Measurements from ENCODE around the gene TNS1.

TNS1 gene

GRCh38 chr2:217842017-217842416, 160.8 kb downstream of the TNS1 start:
- DNase-seq = peak; percentile 58

GRCh38 chr2:217840522-217840921, 162.3 kb downstream of the TNS1 start:
- no peak for DNase-seq

- DNase-seq = no peak
Observed at GRCh38 chr2:217839750-217840107, 163.1 kb downstream of the TNS1 start.

DNA sequence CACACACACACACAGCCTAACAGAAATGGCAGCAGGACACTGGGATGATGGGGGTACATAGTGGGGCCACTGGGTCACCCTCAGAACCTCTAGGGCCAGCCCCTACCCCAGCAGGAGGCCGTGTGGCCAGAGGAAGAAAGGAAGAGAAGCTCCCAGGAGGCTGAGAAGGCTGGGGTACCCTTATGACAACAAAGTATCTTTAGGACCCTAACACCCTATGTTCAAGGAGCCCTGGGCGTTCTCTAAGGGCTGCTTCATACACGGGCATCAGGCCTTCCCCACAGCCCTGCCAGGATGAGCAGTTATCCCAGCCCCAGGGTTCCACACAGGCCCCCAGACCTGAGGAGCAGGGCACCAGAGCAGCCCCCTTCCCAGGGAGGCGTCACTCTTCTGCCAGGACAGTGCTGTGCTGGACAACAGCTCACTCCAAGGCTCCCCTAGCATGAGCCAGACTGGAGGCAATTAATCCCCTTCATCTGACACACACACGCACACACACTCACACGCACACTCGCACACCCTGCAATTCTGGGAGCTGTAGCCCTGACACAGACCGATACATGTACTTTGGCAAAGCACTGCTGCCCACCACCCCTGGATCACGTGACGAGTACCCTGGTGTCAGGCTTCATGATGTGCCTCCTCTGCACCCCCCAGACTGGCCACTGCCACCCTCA, 163.6 kb downstream of the TNS1 start:
- no peak for DNase-seq

DNA sequence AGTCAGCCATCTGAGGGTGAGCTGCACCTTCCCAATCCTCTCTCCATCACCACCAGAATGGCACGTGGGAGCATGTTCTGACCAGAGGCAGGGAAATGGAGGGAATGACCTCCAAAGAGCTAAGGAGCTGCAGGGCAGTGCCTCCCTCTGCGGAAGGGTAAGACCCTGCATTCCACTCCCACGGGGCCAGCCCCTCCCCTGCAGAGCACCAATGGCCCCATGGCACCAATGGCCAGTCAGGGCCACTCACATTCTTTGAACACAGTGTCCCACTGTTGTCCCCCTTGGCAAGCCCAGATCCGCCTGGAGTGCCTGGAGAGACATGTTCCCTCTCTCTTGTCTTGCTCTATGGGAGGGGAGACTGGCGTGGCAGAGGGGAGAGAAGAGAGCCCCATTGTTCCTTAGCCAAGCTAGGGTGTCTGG, 164.4 kb downstream of the TNS1 start:
- DNase-seq = no peak

- DNase-seq = no peak
Observed at GRCh38 chr2:217837530-217837929, 165.3 kb downstream of the TNS1 start.

DNA sequence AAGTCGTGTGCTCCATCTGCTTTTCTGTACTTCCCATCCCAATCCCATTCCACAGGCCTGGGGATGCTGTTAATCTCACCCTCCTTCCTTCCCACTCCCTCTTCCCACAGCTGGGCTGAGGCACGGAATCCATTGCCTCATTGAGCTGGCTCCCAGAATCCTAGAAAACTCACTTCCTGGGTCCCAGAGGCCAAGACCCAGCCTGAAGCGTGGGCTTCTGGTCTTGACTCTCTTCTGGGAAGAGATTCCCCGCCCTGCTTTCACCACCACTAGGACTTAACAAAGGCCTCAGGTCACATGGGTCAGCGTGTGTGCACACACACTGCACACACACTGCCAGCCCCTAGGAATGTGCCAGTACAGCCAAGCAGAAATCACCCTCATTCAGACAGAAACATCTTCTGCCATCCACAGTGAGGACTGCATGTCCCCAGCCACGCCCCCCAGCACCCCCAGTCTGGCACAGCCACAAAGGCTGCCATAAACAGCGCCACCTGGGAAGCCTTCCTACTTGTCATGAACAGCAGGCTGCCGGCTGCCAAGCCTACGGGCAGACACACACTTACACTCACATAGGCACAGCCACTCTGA, 165.8 kb downstream of the TNS1 start:
- DNase-seq = peak; percentile 83

GRCh38 chr2:217835931-217836891, 166.6 kb downstream of the TNS1 start:
- DNase-seq = no peak

- no peak for DNase-seq
Observed at GRCh38 chr2:217834744-217835513, 167.9 kb downstream of the TNS1 start.

GRCh38 chr2:217834057-217834620, 168.7 kb downstream of the TNS1 start:
- DNase-seq = no peak

GRCh38 chr2:217833439-217833838, 169.4 kb downstream of the TNS1 start:
- no peak for DNase-seq

DNA sequence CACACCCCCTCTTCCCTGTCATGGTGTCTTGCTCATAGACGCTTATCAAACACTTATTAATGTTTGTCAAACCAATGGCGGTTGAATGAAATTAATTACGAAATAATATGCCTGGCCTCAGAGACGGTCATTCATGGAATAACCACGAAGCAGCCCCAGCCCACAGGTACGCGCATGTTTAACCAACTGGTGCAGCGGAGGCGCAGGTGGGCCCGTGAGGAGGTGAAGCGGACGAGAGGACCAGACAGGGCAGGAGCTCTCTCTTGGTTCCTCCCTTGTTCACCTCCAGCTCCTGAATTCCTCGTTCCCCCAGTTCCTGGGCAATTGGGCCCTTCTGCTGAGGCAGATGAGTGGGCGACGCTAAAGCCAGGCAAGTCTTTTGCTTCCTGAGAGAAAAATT, 169.8 kb downstream of the TNS1 start:
- no peak for DNase-seq

DNA sequence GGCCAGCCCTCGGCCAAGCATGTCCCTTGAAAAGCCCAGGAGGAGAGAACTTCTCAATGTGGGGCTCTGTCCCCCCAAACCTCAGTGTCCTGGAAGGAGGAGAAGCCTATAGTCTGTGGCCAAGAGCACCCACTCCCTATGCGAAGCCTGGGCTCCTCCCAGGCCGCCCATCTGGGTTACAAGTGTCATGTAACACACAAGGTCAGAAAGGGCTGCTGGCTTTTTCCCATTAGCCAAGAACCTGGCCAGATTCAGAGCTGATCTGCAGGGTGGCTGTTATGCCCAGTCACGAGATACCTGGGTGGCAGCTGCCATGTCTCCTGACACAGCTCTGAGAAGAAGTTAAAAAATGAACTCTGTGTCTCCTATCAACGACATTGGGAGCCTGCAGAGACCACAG, 170.7 kb downstream of the TNS1 start:
- DNase-seq = no peak

DNA sequence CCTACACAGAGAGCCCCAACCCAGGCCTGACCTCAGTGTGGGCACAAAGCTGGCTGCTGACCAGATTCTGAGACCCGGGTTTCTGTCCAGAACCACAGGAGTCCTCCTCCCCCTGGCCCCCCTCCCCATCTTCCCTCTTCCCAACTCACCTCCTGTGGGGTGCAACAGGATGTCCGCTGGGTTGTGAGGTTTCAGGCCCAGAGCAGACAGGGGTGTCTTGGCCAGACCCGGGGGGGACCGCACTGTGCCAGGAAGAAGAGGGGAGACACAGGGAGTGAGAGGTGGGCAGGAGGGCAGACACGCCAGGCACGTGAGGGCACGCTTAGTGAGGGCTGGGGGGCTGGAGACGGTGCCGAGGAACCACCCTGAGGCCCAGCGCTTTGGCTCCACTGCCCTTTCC, 171.5 kb downstream of the TNS1 start:
- no peak for DNase-seq

GRCh38 chr2:217830807-217831206, 172.0 kb downstream of the TNS1 start:
- DNase-seq = no peak

DNA sequence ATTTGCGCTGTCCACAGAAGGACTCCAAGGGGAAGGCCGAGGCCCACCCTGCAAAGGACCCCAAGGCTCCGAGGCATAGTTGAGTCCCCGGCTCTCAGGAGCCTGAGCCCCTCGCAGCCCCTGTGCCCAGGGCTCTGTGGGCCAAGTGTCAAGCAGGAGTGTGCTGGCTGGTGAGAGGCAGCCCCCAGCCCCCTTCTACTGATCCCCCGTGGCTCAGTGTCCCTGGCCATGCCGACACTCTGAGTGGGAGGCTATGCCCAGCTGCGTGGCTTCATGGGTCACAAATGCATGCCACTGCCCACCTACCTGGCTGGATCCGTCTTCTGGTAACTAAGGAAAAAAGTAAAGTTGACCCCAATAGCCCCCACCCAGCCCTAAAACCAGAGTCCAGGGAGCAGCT, 172.7 kb downstream of the TNS1 start:
- DNase-seq = no peak

DNA sequence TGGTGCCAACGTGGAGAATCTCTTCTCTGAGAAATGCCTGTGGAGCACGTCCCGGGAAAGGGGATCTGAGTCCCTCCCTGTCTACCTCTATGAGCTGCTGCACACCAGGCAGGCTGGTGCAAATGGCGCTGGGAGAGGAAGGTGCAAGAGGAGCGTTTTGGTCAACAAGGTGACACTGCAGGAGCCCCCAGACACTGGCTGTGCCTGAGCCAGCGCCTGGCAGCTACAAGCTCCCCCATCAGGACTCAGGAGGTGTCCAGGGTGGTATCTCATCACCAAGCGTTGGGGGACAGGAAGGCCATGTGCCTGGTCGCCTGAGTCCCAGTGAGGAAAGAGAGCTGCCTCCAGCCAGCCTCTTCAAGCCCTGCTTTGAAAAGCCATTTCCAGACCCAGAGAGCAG, 173.4 kb downstream of the TNS1 start:
- DNase-seq = no peak

DNA sequence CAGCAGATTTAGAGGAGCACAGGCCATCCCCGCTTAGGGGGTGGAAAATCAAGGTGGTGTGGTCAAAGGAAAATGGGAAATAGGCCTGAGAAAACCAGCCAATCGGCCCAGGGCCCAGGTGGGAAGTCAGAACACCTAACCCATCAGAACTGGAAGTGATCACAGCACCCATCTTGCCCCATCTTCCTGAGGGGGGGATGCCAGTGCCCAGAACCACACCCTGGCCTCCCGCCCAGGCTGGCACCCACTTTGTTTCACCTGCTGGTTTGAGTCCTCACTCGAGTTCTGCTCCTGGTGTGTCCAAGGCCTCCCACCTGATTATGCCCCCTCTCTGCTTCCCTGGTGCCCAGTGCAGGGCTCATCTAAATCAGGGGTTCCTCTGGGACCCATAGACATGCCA, 174.5 kb downstream of the TNS1 start:
- no peak for DNase-seq

- DNase-seq = peak; percentile 98
Observed at GRCh38 chr2:217827430-217828201, 175.2 kb downstream of the TNS1 start.

- DNase-seq = no peak
Observed at GRCh38 chr2:217826991-217827390, 175.8 kb downstream of the TNS1 start.

DNA sequence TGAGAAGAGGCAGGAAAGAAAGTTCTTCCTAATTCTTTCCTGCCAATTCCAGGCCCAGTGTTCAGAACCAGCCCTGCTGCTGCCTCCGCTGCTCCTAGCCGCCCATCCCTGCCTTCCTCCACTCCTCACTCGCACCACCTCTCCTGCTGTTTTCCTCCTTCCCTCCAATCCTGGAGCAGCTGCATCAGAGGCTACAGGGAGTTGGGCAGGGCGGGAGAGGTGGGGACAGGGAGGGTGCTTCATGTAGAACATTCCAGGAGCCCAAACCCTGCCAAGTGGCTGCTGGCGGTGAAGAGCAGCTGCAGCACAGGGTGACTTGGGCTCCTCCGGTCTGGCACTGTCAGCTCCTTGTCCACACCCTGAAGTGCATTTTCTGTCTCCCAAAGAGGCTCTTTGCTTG, 176.3 kb downstream of the TNS1 start:
- no peak for DNase-seq

Measured in hematopoietic multipotent progenitor cell treated with erythropoietin and hydrocortisone succinate and interleukin-3 and kit ligand, for 6 days (in vitro differentiated cells).